Omental fat pad (tissue), 4 donors: ENCODE data around the gene HIPK4. TPM values are rescaled to one million over a fixed set of nuclear protein-coding genes. Genes with fewer than 3 reads are reported as not detected.

Experiments used
- ATAC-seq: fragments of 150-250 bp; one replicate; pipeline ENCODE4 v1.9.1; 2016; ENCODE audit warnings: mild to moderate bottlenecking, moderate library complexity; ENCODE audit not compliant: low FRiP score
- DNase-seq: peaks from one replicate; pipeline ENCODE4 v3.0.0-alpha.2; 2019; ENCODE audit warnings: low spot score
- total RNA-seq, 4 donors: library from RNA; depleted of rRNA; stranded (reverse); fragments of >200 nt; gene quantifications; one replicate each; pipeline ENCODE4 v1.1.0, GENCODE V29; 2016
- TF ChIP-seq, protein P1 (sequence below), 3 donors: fragments of 450-650 bp; IDR thresholded peaks; one replicate each; pipeline ENCODE4 v1.5.1; 2016 to 2017; ENCODE audit warnings: antibody characterized with exemption in 3 of 3, mild to moderate bottlenecking in 3 of 3, moderate library complexity in 2 of 3

The HIPK4 gene
- total RNA-seq, 4 donors from 2014 or later: 0.24 to 2.2 TPM; not detected in 2

DNA sequence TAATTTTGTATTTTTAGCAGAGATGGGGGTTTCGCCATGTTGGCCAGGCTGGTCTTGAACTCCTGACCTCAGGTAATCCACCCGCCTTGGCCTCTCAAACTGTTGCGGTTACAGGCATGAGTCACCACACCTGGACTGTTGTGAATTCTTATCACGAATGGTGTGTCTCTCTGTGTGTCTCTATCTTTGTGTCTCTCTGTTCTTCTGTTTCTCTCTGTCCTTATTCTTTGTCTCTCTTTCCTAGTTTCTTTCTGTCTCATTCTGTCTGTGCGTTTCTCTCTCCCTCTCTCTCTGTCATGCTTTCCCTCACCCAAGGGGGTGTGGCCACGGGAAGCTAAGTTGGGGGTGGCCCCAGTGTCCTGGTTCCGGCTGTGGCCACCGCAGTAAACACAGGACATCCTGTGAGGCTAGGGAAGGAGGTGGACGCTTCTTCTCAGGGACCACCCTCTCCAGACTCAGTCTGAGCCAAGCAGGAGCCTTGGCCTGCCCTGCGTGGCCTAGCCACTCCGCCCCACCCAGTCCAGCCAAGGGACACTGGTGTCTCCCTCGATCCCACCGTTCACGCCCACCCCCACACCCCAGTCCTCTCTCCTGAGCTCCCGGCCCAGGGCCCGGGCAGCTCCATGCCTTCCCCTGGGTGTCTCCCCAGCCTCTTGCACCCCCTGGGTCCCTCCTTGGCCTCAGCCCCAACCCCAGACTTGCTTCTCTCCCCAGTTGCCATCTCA, 27.1 kb upstream of the HIPK4 start:
- ATAC-seq: no peak
- no peak for DNase-seq
- TF ChIP-seq, protein P1, sequence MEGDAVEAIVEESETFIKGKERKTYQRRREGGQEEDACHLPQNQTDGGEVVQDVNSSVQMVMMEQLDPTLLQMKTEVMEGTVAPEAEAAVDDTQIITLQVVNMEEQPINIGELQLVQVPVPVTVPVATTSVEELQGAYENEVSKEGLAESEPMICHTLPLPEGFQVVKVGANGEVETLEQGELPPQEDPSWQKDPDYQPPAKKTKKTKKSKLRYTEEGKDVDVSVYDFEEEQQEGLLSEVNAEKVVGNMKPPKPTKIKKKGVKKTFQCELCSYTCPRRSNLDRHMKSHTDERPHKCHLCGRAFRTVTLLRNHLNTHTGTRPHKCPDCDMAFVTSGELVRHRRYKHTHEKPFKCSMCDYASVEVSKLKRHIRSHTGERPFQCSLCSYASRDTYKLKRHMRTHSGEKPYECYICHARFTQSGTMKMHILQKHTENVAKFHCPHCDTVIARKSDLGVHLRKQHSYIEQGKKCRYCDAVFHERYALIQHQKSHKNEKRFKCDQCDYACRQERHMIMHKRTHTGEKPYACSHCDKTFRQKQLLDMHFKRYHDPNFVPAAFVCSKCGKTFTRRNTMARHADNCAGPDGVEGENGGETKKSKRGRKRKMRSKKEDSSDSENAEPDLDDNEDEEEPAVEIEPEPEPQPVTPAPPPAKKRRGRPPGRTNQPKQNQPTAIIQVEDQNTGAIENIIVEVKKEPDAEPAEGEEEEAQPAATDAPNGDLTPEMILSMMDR (IDR thresholded peaks at IDR 0.05): no peak

DNA sequence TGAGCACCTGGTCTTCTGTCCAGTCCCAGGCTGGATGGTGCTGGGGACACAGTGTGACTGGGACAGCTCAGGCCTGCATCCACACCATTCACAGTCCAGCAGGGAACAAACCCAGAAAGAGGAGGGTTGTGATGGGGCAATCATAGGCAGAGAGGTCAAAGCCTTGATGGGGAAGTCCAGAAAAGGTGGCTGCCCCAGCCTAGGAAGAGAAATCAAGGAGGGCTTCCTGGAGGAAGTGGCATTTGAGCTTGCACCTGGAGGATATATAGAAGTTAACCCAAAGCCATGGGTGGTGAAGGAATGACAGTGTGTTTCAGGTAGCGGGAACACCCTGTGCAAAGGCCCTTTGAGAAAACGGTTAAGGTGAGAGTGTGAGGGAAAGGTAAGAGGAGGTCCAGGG, 25.8 kb upstream of the HIPK4 start:
- TF ChIP-seq, protein P1 (IDR thresholded peaks at IDR 0.05): no peak
- DNase-seq (no peak), ATAC-seq (no peak)

DNA sequence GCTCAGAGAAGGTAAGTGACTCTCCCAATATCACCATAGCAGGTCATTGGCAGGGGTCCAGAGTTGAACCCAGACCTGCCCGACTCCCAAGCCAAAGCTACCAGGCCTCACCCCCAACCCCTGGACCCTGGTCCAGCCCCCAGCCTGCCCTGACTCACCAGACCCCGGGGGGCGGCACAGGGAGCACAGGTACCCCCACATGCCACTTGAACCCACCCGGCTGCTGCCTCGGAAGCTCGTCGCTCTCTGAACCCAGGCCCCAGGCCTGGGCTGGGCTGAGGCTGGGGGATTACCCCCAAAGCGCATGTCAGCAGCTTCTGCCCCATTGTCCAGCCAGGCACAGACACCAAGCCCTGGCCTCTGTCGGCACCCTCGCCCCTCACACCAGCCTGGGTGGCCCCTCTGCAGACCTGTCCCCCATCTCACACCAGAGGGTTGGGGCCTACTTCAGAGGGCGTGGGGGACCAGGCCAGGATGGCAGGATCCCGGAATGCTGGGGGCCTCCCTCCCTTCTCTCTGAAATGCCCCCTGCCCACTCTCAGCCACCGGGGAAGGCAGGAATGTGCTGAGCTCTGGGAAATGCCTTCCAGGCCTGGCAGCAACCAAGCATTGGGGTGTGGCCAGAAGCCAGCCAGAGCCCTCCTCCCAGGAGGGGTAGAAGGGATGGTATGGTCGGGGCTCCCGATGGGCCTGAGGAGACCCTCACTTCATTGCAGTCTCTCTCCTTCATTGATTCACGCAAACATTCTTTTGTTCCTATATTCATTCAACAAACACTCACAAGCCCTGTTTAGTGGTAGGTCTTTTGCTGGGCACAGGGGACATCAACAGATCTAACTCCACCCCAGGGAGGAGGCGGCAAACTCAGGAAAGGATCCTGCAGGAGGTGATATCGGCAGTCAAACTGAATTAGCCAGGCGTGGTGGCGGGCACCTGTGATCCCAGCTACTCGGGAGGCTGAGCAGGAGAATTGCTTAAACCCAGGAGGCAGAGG, 24.9 kb upstream of the HIPK4 start:
- TF ChIP-seq, protein P1 (IDR thresholded peaks at IDR 0.05): no peak
- DNase-seq (no peak), ATAC-seq (no peak)

DNA sequence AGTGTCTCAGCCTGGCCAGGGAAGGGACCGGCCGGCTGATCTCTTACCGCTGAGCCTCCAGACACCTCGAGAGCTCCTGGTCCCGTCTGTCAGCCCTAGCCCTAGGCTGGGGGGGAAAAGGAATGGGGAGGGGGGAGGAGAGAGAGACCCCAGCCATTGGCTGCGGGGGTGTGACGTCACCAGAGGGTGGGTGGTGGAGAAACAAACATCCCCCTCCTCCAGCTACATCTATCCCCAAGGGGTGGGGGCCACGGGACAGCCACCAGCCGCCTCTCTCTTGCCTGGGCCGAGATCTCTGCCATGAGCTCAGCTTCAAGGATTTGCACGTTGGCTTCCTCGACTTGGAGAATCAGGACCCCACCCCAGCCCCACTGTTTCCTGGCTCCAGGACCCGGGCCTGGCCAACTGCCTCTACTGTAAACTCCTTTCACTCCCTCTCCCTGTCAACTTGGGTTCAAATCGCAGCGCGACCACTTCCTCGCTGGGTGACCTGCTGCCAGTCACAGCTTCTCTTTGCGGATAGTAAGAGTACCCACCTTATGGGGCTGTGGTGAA, 23.4 kb upstream of the HIPK4 start, which contains the start of gene PRX:
PRX (minus strand) TSS at position 88 of the 555 bp plus-strand sequence. CDS start 5,446 bp downstream, outside the sequence.
- ATAC-seq: no peak
- TF ChIP-seq, protein P1 (IDR thresholded peaks at IDR 0.05): no peak
- DNase-seq: no peak

DNA sequence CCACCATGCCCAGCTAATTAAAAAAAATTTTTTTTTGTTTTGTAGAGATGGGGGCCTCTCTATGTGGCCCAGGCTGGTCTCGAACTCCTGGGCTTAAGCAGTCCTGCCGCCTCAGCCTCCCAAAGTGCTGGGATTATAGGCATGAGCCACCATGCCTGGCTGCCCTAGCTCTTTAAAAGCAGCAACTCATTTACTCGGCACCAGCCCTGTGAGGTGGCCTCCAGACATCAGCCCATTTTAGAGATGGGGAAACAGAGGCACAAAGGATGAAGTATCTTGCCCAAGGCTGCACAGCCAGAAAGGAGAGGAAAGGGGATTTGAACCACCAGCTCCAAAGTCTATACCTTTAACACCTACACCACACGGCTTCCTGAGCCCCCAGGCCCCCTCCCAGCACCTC, 22.9 kb upstream of the HIPK4 start:
- DNase-seq (no peak), ATAC-seq (no peak)
- TF ChIP-seq, protein P1 (IDR thresholded peaks at IDR 0.05): no peak

DNA sequence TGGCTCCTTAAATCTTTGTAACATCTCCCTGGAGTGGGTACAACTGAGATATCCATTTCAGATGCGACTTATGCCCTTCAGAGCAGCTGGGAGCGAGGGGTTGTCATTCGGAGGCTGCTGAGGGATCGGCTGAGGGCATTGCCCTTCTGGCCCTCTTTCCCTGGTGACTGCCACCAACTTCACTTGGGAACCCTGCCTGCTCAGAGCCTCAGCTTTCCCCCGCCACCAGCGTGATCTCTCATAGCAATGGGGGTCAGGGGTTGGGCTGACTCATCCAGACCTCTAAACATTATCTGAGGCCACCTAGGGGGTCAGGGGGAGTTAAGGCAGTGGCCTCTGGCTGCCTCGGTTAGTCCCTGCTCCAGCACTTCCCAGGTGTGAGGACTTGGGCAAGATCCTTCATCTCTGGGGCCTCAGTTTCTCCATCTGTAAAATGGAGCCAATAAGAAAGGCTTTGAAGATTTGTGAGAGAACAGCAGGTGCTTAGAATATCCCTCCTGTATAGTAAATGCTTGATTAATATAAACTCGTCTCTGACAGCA, 22.0 kb upstream of the HIPK4 start:
- TF ChIP-seq, protein P1 (IDR thresholded peaks at IDR 0.05): no peak
- DNase-seq (no peak), ATAC-seq (no peak)
